A549 (cell line): ENCODE results near the gene RNF40. TPM values are rescaled to one million over a fixed set of nuclear protein-coding genes. Genes with fewer than 3 reads are reported as not detected.
A peak's percentile ranks its signal among the peaks of the same experiment; 100 is the strongest.

ENCODE experiments used
- ATAC-seq, 2 experiments: fragments of 200-7000 bp in 1 of 2; fragments of >200 bp in 1 of 2; cut with Nextera tagmentation in 1 of 2; cut with Tn5 transposase in 1 of 2; 3 replicates each; pipeline versions ENCODE4 v1.8.0 to v1.9.1; 2018 to 2020; ENCODE audit warnings: mild to moderate bottlenecking in 1 of 2, moderate library complexity in 1 of 2
- CTCF ChIA-PET: fragments of 300-600 bp; sonication (Branson Sonifier 250); formaldehyde crosslinking; extraction: SDS; loops from one replicate; lab custom pipeline; 2021; ENCODE audit warnings: antibody characterized with exemption, inconsistent platforms; lab: Yijun Ruan, JAX
- POLR2A ChIA-PET: fragments of 350-600 bp; formaldehyde crosslinking; extraction: SDS; loops from one replicate; lab custom pipeline; 2021; ENCODE audit warnings: antibody characterized with exemption, inconsistent platforms; lab: Yijun Ruan, JAX
- DNase-seq, 2 experiments: peaks; one replicate each; pipeline versions ENCODE4 v3.0.0 to v3.0.0-alpha.2; 2011 to 2016; ENCODE audit warnings: low read depth in 1 of 2, low spot score in 1 of 2
- FAIRE-seq: peaks from 2 replicates; lab custom pipeline; 2011; peaks lifted over from hg19 to GRCh38; lab: Jason Lieb, UNC
- H3K27ac ChIP-seq, 2 experiments: fragments of >200 bp; sonication (Bioruptor Twin); formaldehyde crosslinking; 3 replicates each; pipeline ENCODE4 v1.5.1; 2016 to 2017
- H3K4me1 ChIP-seq: fragments of >200 bp; sonication (Bioruptor Twin); formaldehyde crosslinking; 3 replicates; pipeline ENCODE4 v1.6.1; 2016
- H3K4me2 ChIP-seq: fragments of >200 bp; sonication (Bioruptor Twin); formaldehyde crosslinking; 3 replicates; pipeline ENCODE4 v1.6.1; 2016
- H3K4me3 ChIP-seq: fragments of >200 bp; sonication (Bioruptor Twin); formaldehyde crosslinking; 3 replicates; pipeline ENCODE4 v1.5.1; 2016
- H3K9me3 ChIP-seq: fragments of >200 bp; sonication (Bioruptor Twin); formaldehyde crosslinking; 3 replicates; pipeline ENCODE4 v1.6.1; 2016
- CEBPB ChIP-seq, 2 experiments: fragments of >200 bp in 1 of 2; sonication (Bioruptor Twin) in 1 of 2; formaldehyde crosslinking in 1 of 2; IDR thresholded peaks; 2 replicates each; pipeline ENCODE4 v1.6.1; 2012 to 2016
- CHD4 ChIP-seq: fragments of 200-600 bp; sonication (generic); IDR thresholded peaks from 2 replicates; pipeline ENCODE4 v1.6.1; 2016; ENCODE audit warnings: antibody characterized with exemption, mild to moderate bottlenecking, borderline replicate concordance
- CTCF ChIP-seq: fragments of >200 bp; sonication (Bioruptor Twin); formaldehyde crosslinking; IDR thresholded peaks from 3 replicates; pipeline ENCODE4 v1.5.1; 2016
- E2F6 ChIP-seq: IDR thresholded peaks from 2 replicates; pipeline ENCODE4 v1.6.1; 2012; ENCODE audit warnings: low read depth, borderline replicate concordance
- EHMT2 ChIP-seq: fragments of 200-600 bp; sonication (generic); IDR thresholded peaks from 2 replicates; pipeline ENCODE4 v1.6.1; 2016; ENCODE audit warnings: antibody characterized with exemption, low read depth, mild to moderate bottlenecking, moderate library complexity
- ESRRA ChIP-seq: fragments of 150-350 bp; IDR thresholded peaks from 2 replicates; pipeline ENCODE4 v1.6.1; 2014; ENCODE audit warnings: mild to moderate bottlenecking, low read length, borderline replicate concordance
- FOSB ChIP-seq: fragments of 250-450 bp; sonication (Bioruptor Pico); IDR thresholded peaks from 2 replicates; pipeline ENCODE4 v1.5.0; 2020; ENCODE audit warnings: mild to moderate bottlenecking, moderate library complexity
- FOSL2 ChIP-seq, 2 experiments: fragments of 450-650 bp in 1 of 2; fragments of >200 bp in 1 of 2; sonication (Bioruptor Twin) in 1 of 2; formaldehyde crosslinking; IDR thresholded peaks; 2 replicates each; pipeline versions ENCODE4 v1.5.0 to v1.6.1; 2016 to 2020; ENCODE audit warnings: mild to moderate bottlenecking in 1 of 2, moderate library complexity in 1 of 2
- FOXS1 ChIP-seq: fragments of 250-450 bp; sonication (Bioruptor Pico); IDR thresholded peaks from 2 replicates; pipeline ENCODE4 v1.5.0; 2020; ENCODE audit warnings: mild to moderate bottlenecking, moderate library complexity
- HES2 ChIP-seq: fragments of >200 bp; sonication (Bioruptor Twin); formaldehyde crosslinking; IDR thresholded peaks from 2 replicates; pipeline ENCODE4 v1.6.1; 2016
- HEYL ChIP-seq: fragments of 250-450 bp; sonication (Bioruptor Pico); IDR thresholded peaks from 2 replicates; pipeline ENCODE4 v1.8.0; 2021; ENCODE audit warnings: mild to moderate bottlenecking, moderate library complexity
- HOXA7 ChIP-seq: fragments of 250-450 bp; sonication (Bioruptor Pico); IDR thresholded peaks from 2 replicates; pipeline ENCODE4 v1.5.0; 2020; ENCODE audit warnings: mild to moderate bottlenecking, moderate library complexity
- HOXB13 ChIP-seq: fragments of 250-450 bp; sonication (Bioruptor Pico); IDR thresholded peaks from 2 replicates; pipeline ENCODE4 v1.5.0; 2020; ENCODE audit warnings: low read depth, mild to moderate bottlenecking, moderate library complexity
- JUN ChIP-seq, 2 experiments: fragments of >200 bp; sonication (Bioruptor Twin); formaldehyde crosslinking; IDR thresholded peaks; 2 replicates in 1 of 2; 3 replicates in 1 of 2; pipeline ENCODE4 v1.6.1; 2016 to 2017
- JUNB ChIP-seq: fragments of >200 bp; sonication (Bioruptor Twin); formaldehyde crosslinking; IDR thresholded peaks from 2 replicates; pipeline ENCODE4 v1.6.1; 2016
- NPAS2 ChIP-seq: fragments of 250-450 bp; sonication (Bioruptor Pico); IDR thresholded peaks from 2 replicates; pipeline ENCODE4 v1.8.0; 2022; ENCODE audit warnings: mild to moderate bottlenecking, moderate library complexity, borderline replicate concordance
- NR3C1 ChIP-seq: fragments of >200 bp; sonication (Bioruptor Twin); formaldehyde crosslinking; IDR thresholded peaks from 3 replicates; pipeline ENCODE4 v1.6.1; 2017
- POLR2AphosphoS2 ChIP-seq: conservative IDR thresholded peaks from 2 replicates; pipeline ENCODE4 v1.6.1; 2012; ENCODE audit warnings: low read length, improper control_type of control experiment, inconsistent platforms
- RAD21 ChIP-seq, 2 experiments: fragments of >200 bp in 1 of 2; sonication (Bioruptor Twin) in 1 of 2; formaldehyde crosslinking in 1 of 2; IDR thresholded peaks in 1 of 2; conservative IDR thresholded peaks in 1 of 2; 2 replicates in 1 of 2; 3 replicates in 1 of 2; pipeline ENCODE4 v1.6.1; 2012 to 2018; ENCODE audit warnings: inconsistent platforms in 1 of 2
- SMC3 ChIP-seq: fragments of >200 bp; sonication (Bioruptor Twin); formaldehyde crosslinking; IDR thresholded peaks from 3 replicates; pipeline ENCODE4 v1.6.1; 2018; ENCODE audit warnings: inconsistent platforms
- TP53 ChIP-seq: fragments of 250-450 bp; sonication (Bioruptor Pico); IDR thresholded peaks from 2 replicates; pipeline ENCODE4 v1.5.0; 2021; ENCODE audit warnings: mild to moderate bottlenecking, moderate library complexity
- WGBS: methylation state at CpG from one replicate; pipeline ENCODE4 v1.1.6; 2017; ENCODE audit errors: missing lambda C conversion rate; 5-methylcytosine and 5-hydroxymethylcytosine counted together
- polyA plus RNA-seq, 4 experiments: library from polyadenylated mRNA; depleted of rRNA in 3 of 4; stranded (reverse); fragments of >200 nt; fragmentation: RNase III in 1 of 4; extraction: RNeasy Plus Mini Kit Qiagen cat#74134 plus additional on column Dnase treatment in 1 of 4; gene quantifications; 2 replicates in 3 of 4; 3 replicates in 1 of 4; pipeline ENCODE4 v1.2.3, GENCODE V29; 2011 to 2017

RNF40 gene
- polyA plus RNA-seq, 2 of the 4 experiments (the other 2 are of a cell fraction): 66.1 to 69.9 TPM

GRCh38 chr16:30728321-30728720 lies 33.8 kb upstream of the RNF40 start:
- CTCF ChIA-PET: interaction anchor here (1.2 to 1.8 kb wide), 4 partner anchors 8 to 174 kb away, joined by 3 to 6 read pairs (median 4); no protein-coding TSS in a partner anchor
- Histone ChIP-seq H3K27ac (no peak overlapping the region), H3K4me1 (no peaks in the 10 kb centered on the region), H3K9me3 (no peaks in the 10 kb centered on the region), H3K4me2 (no peak overlapping the region), H3K4me3 (no peak overlapping the region)
- WGBS: 86% methylated on average over 6 of the region's 6 CpGs
- no peak for DNase-seq
- no peak for ATAC-seq
- POLR2A ChIA-PET: interaction anchor here (2.0 kb wide), 1 partner anchor 12 kb away, joined by 4 read pairs; a partner anchor contains a TSS
- FAIRE-seq: no peak
- TF ChIP-seq EHMT2 (no peak), JUNB (no peak), JUN (IDR thresholded peaks at IDR 0.05) (no peak), RAD21 (conservative IDR thresholded peaks at IDR 0.05 in 1 of 2, IDR thresholded peaks at IDR 0.05 in 1 of 2) (no peak), FOXS1 (CRISPR knock-in tag) (no peak), CEBPB (IDR thresholded peaks at IDR 0.05) (no peak), FOSB (no peak), NPAS2 (no peak), CHD4 (no peak), SMC3 (no peak), CTCF (no peak)
- TF ChIP-seq, all 56 proteins: peak for 0

GRCh38 chr16:30728899-30729672 lies 33.0 kb upstream of the RNF40 start:
- DNase-seq (no peak), FAIRE-seq (no peak), ATAC-seq (peak in 1 of 2 experiments; percentile 15; a peak in 1 of 6 replicates)
- no peak overlapping the region for H3K4me2 ChIP-seq
- CTCF ChIA-PET: interaction anchor here (0.5 to 1.8 kb wide), 5 partner anchors 8 to 294 kb away, joined by 3 to 5 read pairs (median 3); no protein-coding TSS in a partner anchor
- H3K9me3 ChIP-seq: no peaks in the 10 kb centered on the region
- POLR2A ChIA-PET: no interaction called here
- H3K27ac ChIP-seq: no peak overlapping the region
- H3K4me1 ChIP-seq: no peaks in the 10 kb centered on the region
- 93% methylated on average over 17 of the region's 17 CpGs for WGBS
- TF ChIP-seq HOXA7 (CRISPR knock-in tag) (no peak), E2F6 (no peak), NR3C1 (no peak)
- no peak overlapping the region for H3K4me3 ChIP-seq

GRCh38 chr16:30731411-30731810 lies 30.7 kb upstream of the RNF40 start:
- ATAC-seq: no peak
- TF ChIP-seq FOSL2 (IDR thresholded peaks at IDR 0.05) (no peak), FOSL2 (CRISPR knock-in tag; IDR thresholded peaks at IDR 0.05) (peak; percentile 48; the same call in 1 of the 2 replicates), HEYL (CRISPR knock-in tag) (no peak), HOXB13 (CRISPR knock-in tag) (no peak), HES2 (no peak), TP53 (no peak), POLR2AphosphoS2 (no peak), JUN (IDR thresholded peaks at IDR 0.05) (no peak), ESRRA (no peak), FOXS1 (CRISPR knock-in tag) (no peak)
- TF ChIP-seq, all 56 proteins: peak for 1
- DNase-seq: no peak
- WGBS: 94% methylated on average over 3 of the region's 3 CpGs
- POLR2A ChIA-PET: no interaction called here
- Histone ChIP-seq H3K4me2 (no peak overlapping the region), H3K4me3 (no peak overlapping the region), H3K4me1 (no peaks in the 10 kb centered on the region), H3K27ac (no peak overlapping the region), H3K9me3 (no peaks in the 10 kb centered on the region)
- CTCF ChIA-PET: interaction anchor here (0.9 kb wide), 1 partner anchor 9 kb away, joined by 3 read pairs; a partner anchor contains a TSS
- no peak for FAIRE-seq
